SK-N-SH (cell line): ENCODE data around the gene ZC3H12C. TPM values are rescaled to one million over a fixed set of nuclear protein-coding genes. Genes with fewer than 3 reads are reported as not detected.

Experiments
- CTCF ChIA-PET: fragments of 300-600, 350-600 bp; formaldehyde crosslinking; extraction: SDS; loops from one replicate; lab custom pipeline; 2021; lab: Yijun Ruan, JAX
- POLR2A ChIA-PET: fragments of 350-600 bp; sonication (Branson Sonifier 250); formaldehyde crosslinking; extraction: SDS; loops from one replicate; lab custom pipeline; 2020; ENCODE audit warnings: antibody characterized with exemption, inconsistent platforms; lab: Yijun Ruan, JAX
- DNase-seq: peaks from one replicate; pipeline ENCODE4 v3.0.0; 2012
- H2AFZ ChIP-seq: fragments of 200-600 bp; sonication (generic); 2 replicates; pipeline ENCODE4 v1.8.1; 2016; ENCODE audit warnings: antibody characterized with exemption, mild to moderate bottlenecking, low read depth
- H3F3A ChIP-seq: fragments of 200-600 bp; sonication (generic); replicated peaks from 2 replicates; pipeline ENCODE3; 2016; ENCODE audit warnings: antibody characterized with exemption, mild to moderate bottlenecking; ENCODE audit not compliant: insufficient read depth
- H3K27ac ChIP-seq, 2 experiments: fragments of 200-500 bp in 1 of 2; fragments of 200-600 bp in 1 of 2; sonication (Bioruptor generic) in 1 of 2; sonication (generic), shearing (Covaris generic) in 1 of 2; 2 replicates each; pipeline versions ENCODE4 v1.5.1 to v1.6.1; 2014 to 2016; ENCODE audit warnings: low read depth in 2 of 2, inconsistent platforms in 1 of 2, low read length in 1 of 2, mild to moderate bottlenecking in 1 of 2, mixed read lengths in 1 of 2
- H3K27me3 ChIP-seq: fragments of 200-600 bp; sonication (generic), shearing (Covaris generic); 2 replicates; pipeline ENCODE4 v1.6.1; 2016; ENCODE audit warnings: mixed run types; ENCODE audit not compliant: insufficient read depth
- H3K36me3 ChIP-seq, 2 experiments: fragments of 200-500 bp in 1 of 2; fragments of 200-600 bp in 1 of 2; sonication (Bioruptor generic) in 1 of 2; sonication (generic) in 1 of 2; replicated peaks in 1 of 2; 2 replicates each; pipeline versions ENCODE3 to v1.5.1; 2014 to 2016; ENCODE audit warnings: low read length in 1 of 2, mild to moderate bottlenecking in 1 of 2; ENCODE audit not compliant: insufficient read depth in 2 of 2, control insufficient read depth in 1 of 2
- H3K4me1 ChIP-seq, 2 experiments: fragments of 200-500 bp in 1 of 2; fragments of 200-600 bp in 1 of 2; sonication (Bioruptor generic) in 1 of 2; sonication (generic), shearing (Covaris generic) in 1 of 2; 2 replicates each; pipeline versions ENCODE4 v1.5.1 to v1.6.1; 2014 to 2016; ENCODE audit warnings: low read depth in 1 of 2, low read length in 1 of 2, mixed run types in 1 of 2; ENCODE audit not compliant: insufficient read depth in 2 of 2, control insufficient read depth in 1 of 2
- H3K4me2 ChIP-seq: fragments of 200-600 bp; sonication (generic), shearing (Covaris generic); 2 replicates; pipeline ENCODE4 v1.6.1; 2017; ENCODE audit warnings: mixed run types
- H3K4me3 ChIP-seq, 2 experiments: fragments of 200-500 bp in 1 of 2; fragments of 200-600 bp in 1 of 2; sonication (Bioruptor generic) in 1 of 2; sonication (generic), shearing (Covaris generic) in 1 of 2; 2 replicates each; pipeline versions ENCODE4 v1.5.1 to v1.8.1; 2014 to 2016; ENCODE audit warnings: low read depth in 2 of 2, inconsistent platforms in 1 of 2, low read length in 1 of 2, mild to moderate bottlenecking in 1 of 2, mixed read lengths in 1 of 2, moderate library complexity in 1 of 2
- H3K79me2 ChIP-seq: fragments of 200-600 bp; sonication (generic); 2 replicates; pipeline ENCODE4 v1.8.1; 2017; ENCODE audit warnings: mild to moderate bottlenecking; ENCODE audit not compliant: insufficient read depth
- H3K9ac ChIP-seq: fragments of 200-600 bp; sonication (generic); 2 replicates; pipeline ENCODE4 v1.6.1; 2017; ENCODE audit warnings: mixed run types
- H3K9me2 ChIP-seq: fragments of 200-600 bp; sonication (generic); 2 replicates; pipeline ENCODE4 v1.6.1; 2017; ENCODE audit warnings: mixed run types
- H3K9me3 ChIP-seq: fragments of 200-600 bp; sonication (generic); 2 replicates; pipeline ENCODE4 v1.6.1; 2017; ENCODE audit warnings: mixed run types, mild to moderate bottlenecking, moderate library complexity
- H4K20me1 ChIP-seq: fragments of 200-600 bp; sonication (generic); 2 replicates; pipeline ENCODE4 v1.6.1; 2017; ENCODE audit warnings: mild to moderate bottlenecking, mixed run types; ENCODE audit not compliant: insufficient read depth
- EP300 ChIP-seq, 2 experiments: IDR thresholded peaks; 2 replicates each; pipeline versions ENCODE4 v1.4.0 to v1.6.1; 2012; ENCODE audit warnings: borderline replicate concordance in 1 of 2, low read depth in 1 of 2, low read length in 1 of 2
- EZH2phosphoT487 ChIP-seq: fragments of 200-600 bp; sonication (generic); IDR thresholded peaks from 2 replicates; pipeline ENCODE4 v1.6.1; 2017; ENCODE audit warnings: low read depth, mixed run types, mild to moderate bottlenecking, antibody characterized with exemption, moderate library complexity, borderline replicate concordance
- FOSL2 ChIP-seq: IDR thresholded peaks from 2 replicates; pipeline ENCODE4 v1.4.0; 2012; ENCODE audit warnings: low read depth, mild to moderate bottlenecking, moderate library complexity, borderline replicate concordance
- MEF2A ChIP-seq: IDR thresholded peaks from 2 replicates; pipeline ENCODE4 v1.4.0; 2012; ENCODE audit warnings: low read depth, borderline replicate concordance
- MXI1 ChIP-seq: IDR thresholded peaks from 2 replicates; pipeline ENCODE4 v1.6.1; 2012; ENCODE audit warnings: mild to moderate bottlenecking, low read depth, low read length, improper control_type of control experiment
- POLR2AphosphoS5 ChIP-seq: IDR thresholded peaks from 2 replicates; pipeline ENCODE4 v1.6.1; 2012; ENCODE audit warnings: low read depth, low read length
- RAD21 ChIP-seq: IDR thresholded peaks from 2 replicates; pipeline ENCODE4 v1.6.1; 2012; ENCODE audit warnings: mild to moderate bottlenecking, low read length
- RCOR1 ChIP-seq: fragments of 150-350 bp; IDR thresholded peaks from 2 replicates; pipeline ENCODE4 v1.6.1; 2017; ENCODE audit warnings: antibody characterized with exemption, low read length
- RXRA ChIP-seq: IDR thresholded peaks from 2 replicates; pipeline ENCODE4 v1.4.0; 2012; ENCODE audit warnings: low read depth, mild to moderate bottlenecking, borderline replicate concordance
- SIN3A ChIP-seq: IDR thresholded peaks from 2 replicates; pipeline ENCODE4 v1.6.1; 2012; ENCODE audit warnings: low read depth, mild to moderate bottlenecking, low read length, moderate library complexity, borderline replicate concordance
- SMC3 ChIP-seq: IDR thresholded peaks from 2 replicates; pipeline ENCODE4 v1.6.1; 2012; ENCODE audit warnings: low read depth, low read length, improper control_type of control experiment
- TCF12 ChIP-seq: IDR thresholded peaks from 2 replicates; pipeline ENCODE4 v1.4.0; 2012
- YY1 ChIP-seq: IDR thresholded peaks from 2 replicates; pipeline ENCODE4 v1.4.0; 2012; ENCODE audit warnings: low read depth, mild to moderate bottlenecking
- WGBS: methylation state at CpG from one replicate; pipeline ENCODE4 v1.1.6; 2017; ENCODE audit warnings: low lambda C conversion rate; 5-methylcytosine and 5-hydroxymethylcytosine counted together
- polyA plus RNA-seq, 3 experiments: library from polyadenylated mRNA; depleted of rRNA; stranded (reverse); fragments of >200 nt; gene quantifications; 2 replicates each; pipeline ENCODE4 v1.2.3, GENCODE V29; 2012
- TF ChIP-seq, protein P1 (sequence below): IDR thresholded peaks from 2 replicates; pipeline ENCODE4 v1.4.0; 2012; ENCODE audit warnings: low read depth, borderline replicate concordance
- TF ChIP-seq, protein P2 (sequence below): IDR thresholded peaks from 2 replicates; pipeline ENCODE4; 2012
- TF ChIP-seq, protein P3 (sequence below): IDR thresholded peaks from 2 replicates; pipeline ENCODE4 v1.4.0; 2012; ENCODE audit warnings: low read depth
- TF ChIP-seq, protein P4 (sequence below): fragments of 150-350 bp; IDR thresholded peaks from 2 replicates; pipeline ENCODE4 v1.6.1; 2016; ENCODE audit warnings: mild to moderate bottlenecking, low read depth, low read length

ZC3H12C gene
- polyA plus RNA-seq, 1 of the 3 experiments (the other 2 are of a cell fraction) = 2.8 TPM

DNA sequence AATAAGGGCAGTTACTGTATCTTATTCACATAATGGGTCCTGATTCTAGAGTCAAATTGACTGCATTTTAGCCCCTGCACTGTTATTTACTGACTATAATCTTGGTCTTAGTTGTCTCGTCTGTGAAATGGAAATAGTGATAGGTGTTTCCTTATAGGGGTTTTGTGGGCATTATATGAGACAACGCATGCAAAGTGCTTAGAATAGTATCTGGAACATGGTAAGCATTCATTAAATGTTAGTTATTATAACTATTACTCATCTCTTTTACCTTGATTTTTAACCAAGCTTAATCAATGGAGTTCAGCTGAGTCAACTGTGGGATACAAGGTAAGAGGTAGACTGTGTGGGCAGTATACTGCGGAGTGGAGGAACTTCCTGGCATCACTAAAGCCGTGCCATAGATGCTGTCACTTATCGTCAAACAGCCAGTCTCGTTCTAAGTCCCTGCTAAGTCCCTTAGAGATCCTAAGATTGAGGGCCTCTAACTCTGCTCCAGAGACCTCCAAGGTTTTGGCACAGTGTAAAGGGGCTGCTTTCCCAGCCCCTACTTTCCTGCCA lies 2.6 kb upstream of the ZC3H12C start:
- DNase-seq = no peak
- peaks cover 5 to 9% of the 10 kb centered on the region in 2 experiments; a peak in 3 of 4 replicates for H3K4me1 ChIP-seq
- ChIA-PET CTCF (no interaction called here), POLR2A (no interaction called here)
- 95% methylated on average over 6 of the region's 6 CpGs for WGBS
- H3F3A ChIP-seq = peaks cover 11% of the 10 kb centered on the region
- no peak overlapping the region for H2AFZ ChIP-seq
- no peak overlapping the region for H3K27ac ChIP-seq
- no peaks in the 10 kb centered on the region for H3K9me2 ChIP-seq
- no peaks in the 10 kb centered on the region for H3K27me3 ChIP-seq
- H3K9ac ChIP-seq = no peak overlapping the region
- H3K36me3 ChIP-seq = no peaks in the 10 kb centered on the region
- no peak for TF ChIP-seq FOSL2
- TF ChIP-seq, protein P1, sequence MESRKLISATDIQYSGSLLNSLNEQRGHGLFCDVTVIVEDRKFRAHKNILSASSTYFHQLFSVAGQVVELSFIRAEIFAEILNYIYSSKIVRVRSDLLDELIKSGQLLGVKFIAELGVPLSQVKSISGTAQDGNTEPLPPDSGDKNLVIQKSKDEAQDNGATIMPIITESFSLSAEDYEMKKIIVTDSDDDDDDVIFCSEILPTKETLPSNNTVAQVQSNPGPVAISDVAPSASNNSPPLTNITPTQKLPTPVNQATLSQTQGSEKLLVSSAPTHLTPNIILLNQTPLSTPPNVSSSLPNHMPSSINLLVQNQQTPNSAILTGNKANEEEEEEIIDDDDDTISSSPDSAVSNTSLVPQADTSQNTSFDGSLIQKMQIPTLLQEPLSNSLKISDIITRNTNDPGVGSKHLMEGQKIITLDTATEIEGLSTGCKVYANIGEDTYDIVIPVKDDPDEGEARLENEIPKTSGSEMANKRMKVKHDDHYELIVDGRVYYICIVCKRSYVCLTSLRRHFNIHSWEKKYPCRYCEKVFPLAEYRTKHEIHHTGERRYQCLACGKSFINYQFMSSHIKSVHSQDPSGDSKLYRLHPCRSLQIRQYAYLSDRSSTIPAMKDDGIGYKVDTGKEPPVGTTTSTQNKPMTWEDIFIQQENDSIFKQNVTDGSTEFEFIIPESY = no peak
- no peak for TF ChIP-seq EZH2phosphoT487
- TF ChIP-seq RAD21 = no peak
- TF ChIP-seq SMC3 = no peak
- TF ChIP-seq, protein P2, sequence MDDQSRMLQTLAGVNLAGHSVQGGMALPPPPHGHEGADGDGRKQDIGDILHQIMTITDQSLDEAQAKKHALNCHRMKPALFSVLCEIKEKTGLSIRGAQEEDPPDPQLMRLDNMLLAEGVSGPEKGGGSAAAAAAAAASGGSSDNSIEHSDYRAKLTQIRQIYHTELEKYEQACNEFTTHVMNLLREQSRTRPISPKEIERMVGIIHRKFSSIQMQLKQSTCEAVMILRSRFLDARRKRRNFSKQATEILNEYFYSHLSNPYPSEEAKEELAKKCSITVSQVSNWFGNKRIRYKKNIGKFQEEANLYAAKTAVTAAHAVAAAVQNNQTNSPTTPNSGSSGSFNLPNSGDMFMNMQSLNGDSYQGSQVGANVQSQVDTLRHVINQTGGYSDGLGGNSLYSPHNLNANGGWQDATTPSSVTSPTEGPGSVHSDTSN = no peak
- TF ChIP-seq TCF12 = no peak
- TF ChIP-seq RCOR1 = no peak
- no peak for TF ChIP-seq SIN3A
- no peak for TF ChIP-seq EP300 (IDR thresholded peaks at IDR 0.05; ENCODE audit: borderline replicate concordance in 1 of 2, low read depth in 1 of 2, low read length in 1 of 2)
- TF ChIP-seq YY1 = no peak
- TF ChIP-seq MEF2A = no peak
- no peak for TF ChIP-seq POLR2AphosphoS5
- no peak for TF ChIP-seq RXRA
- TF ChIP-seq MXI1 = no peak
- TF ChIP-seq, protein P3, sequence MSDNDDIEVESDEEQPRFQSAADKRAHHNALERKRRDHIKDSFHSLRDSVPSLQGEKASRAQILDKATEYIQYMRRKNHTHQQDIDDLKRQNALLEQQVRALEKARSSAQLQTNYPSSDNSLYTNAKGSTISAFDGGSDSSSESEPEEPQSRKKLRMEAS = no peak
- TF ChIP-seq, protein P4, sequence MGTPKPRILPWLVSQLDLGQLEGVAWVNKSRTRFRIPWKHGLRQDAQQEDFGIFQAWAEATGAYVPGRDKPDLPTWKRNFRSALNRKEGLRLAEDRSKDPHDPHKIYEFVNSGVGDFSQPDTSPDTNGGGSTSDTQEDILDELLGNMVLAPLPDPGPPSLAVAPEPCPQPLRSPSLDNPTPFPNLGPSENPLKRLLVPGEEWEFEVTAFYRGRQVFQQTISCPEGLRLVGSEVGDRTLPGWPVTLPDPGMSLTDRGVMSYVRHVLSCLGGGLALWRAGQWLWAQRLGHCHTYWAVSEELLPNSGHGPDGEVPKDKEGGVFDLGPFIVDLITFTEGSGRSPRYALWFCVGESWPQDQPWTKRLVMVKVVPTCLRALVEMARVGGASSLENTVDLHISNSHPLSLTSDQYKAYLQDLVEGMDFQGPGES = no peak
- H3K4me2 ChIP-seq = no peak overlapping the region
- H4K20me1 ChIP-seq = no peaks in the 10 kb centered on the region
- no peak overlapping the region for H3K4me3 ChIP-seq
- H3K9me3 ChIP-seq = no peaks in the 10 kb centered on the region
- peaks cover 21% of the 10 kb centered on the region for H3K79me2 ChIP-seq
